Lower leg skin (tissue), 3 donors: ENCODE measurements around the gene DRAXIN.

Source experiments
- CTCF ChIP-seq, 3 donors: fragments of 450-650 bp; IDR thresholded peaks; one replicate each; pipeline ENCODE4 v1.5.1; 2016; ENCODE audit warnings: antibody characterized with exemption in 3 of 3, mild to moderate bottlenecking in 3 of 3, moderate library complexity in 2 of 3
- POLR2A ChIP-seq, 2 donors: fragments of 450-650 bp; IDR thresholded peaks; one replicate each; pipeline ENCODE4 v1.6.1; 2016 to 2017; ENCODE audit warnings: antibody characterized with exemption in 2 of 2, mild to moderate bottlenecking in 1 of 2, moderate library complexity in 1 of 2

DNA sequence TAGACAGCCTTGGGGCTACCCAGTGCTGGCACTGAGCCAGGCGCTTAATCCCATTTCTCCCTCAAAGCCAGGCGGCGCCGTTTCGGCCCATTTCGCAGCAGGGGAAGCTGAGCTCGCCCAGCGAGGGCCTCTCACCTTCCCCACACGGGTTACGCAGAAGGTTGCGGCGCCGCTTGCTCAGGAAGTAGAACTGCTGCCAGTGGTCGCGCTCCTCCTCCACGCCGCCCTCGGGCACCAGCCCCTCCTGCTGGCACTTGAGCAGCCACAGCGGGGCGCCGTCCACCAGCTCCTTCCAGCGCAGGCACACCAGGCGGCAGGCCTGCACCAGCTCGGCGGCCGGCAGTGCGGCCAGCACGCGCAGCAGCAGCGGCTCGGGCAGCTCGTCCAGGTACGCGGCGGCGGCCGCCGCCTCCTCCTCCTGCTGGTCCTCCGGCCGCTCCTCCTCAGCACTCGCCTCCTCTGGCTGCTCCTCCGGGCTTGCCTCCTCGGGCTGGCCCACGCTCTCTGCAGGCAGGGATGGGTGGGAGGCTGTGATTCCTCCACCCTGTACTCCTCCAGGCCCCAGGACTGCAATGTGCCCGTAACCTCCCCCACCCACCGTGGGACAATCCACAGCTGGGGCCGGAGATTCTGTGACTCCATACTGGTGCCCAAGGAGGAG, 41.0 kb upstream of the DRAXIN start:
- TF ChIP-seq CTCF (IDR thresholded peaks at IDR 0.05) (no peak), POLR2A (IDR thresholded peaks at IDR 0.05) (no peak)
